GM18526 (cell line): Measurements from ENCODE around the gene LRRC59.

ENCODE experiments used
- POLR2A ChIP-seq: IDR thresholded peaks from 3 replicates; pipeline ENCODE4 v1.6.1; 2011; ENCODE audit not compliant: insufficient read length; ENCODE audit errors: extremely low read depth

The LRRC59 gene

DNA sequence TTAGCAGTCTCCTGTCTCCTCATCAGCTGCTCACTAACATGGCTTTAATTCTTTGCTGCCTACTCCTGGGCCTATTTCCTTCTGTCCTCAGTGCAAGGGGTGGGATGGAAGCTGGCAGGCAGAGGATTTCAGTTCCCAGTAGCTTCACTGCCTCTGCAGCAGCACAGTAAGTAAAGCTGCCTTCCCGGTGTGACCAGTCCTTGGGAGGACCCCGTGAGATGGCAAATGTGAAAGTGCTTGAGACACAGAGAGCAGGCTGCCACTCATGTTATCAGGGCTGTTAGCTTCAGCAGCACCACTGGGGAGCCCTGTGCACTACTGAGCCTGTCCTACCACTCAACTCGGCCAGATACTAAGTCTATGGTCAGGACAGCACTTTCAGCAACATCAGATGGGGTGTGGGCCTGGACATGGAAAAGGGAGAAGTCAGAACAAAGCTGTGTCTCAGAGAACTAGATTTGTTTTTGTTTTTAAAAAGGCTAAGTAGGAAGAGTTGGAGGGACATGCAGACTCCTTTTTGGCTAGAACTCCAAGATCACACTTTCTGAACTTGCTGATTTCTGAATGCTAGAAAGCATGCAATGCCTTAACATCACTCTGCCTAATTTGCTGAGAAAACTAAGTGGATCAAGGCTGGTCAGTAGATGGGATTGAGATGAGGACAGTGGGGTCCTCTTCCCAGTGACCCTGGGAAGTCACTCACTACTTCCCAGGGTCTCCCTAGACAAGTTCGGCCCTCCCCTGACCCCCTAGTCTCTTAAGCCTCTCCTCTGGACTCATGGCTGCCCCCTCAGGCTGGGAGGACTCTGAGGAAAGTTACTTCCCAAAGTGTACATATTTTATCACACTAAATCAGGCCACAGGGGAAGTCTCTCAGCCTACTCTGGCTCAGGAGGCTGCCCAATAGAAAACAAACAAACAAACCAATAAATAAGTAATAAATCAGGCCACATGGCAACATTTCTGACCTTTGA is 29.8 kb upstream of the LRRC59 start:
- TF ChIP-seq POLR2A: no peak

DNA sequence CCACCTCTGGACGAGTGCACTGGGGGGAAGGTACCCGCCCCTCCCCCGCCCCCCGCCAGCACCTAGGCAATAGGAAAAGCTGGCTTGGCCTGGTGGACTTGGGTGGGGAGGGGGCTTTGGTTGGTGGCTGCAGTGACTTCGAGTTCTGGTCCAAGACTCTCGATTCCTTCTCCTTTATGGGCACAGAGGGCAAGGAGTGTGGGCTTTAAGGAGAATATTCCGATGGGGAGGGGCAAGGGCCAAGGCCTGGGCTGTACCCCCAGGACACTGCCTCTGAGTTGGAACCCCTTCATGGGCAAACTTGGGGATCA is 29.1 kb upstream of the LRRC59 start:
- no peak for TF ChIP-seq POLR2A

DNA sequence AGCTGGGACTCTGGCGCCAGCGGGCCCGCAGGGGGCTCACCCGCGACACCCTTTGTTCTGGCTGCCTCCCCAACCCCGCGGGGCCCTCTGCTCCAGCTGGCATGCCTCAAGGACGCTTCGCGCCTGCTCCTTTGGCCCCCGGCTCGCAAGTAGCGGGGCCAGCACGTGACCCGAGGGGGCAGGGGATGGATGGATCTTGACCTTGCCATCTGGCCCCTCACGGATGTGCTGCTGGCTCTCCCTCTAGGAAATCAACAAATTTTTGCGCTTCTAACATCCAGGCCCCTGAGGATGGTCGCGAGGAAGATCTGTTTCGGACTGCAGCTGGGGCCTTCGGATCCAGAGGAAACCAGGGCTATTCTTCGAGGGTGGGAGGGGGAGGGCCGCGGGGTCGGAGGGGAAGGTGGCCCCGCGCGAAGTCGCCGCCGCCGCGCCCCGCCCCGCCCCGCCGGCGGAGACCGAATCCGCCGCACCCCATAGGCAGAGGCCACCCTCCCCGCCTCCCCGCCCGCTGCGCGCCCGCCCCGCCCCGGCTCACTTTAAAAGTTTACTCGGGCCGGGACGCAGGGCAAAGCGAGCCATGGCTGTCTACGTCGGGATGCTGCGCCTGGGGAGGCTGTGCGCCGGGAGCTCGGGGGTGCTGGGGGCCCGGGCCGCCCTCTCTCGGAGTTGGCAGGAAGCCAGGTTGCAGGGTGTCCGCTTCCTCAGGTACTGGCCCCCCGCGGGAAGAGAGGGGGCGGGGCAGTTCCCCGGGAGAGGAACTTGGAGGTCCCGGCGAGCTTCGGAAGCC is 28.6 kb upstream of the LRRC59 start, which contains the start of gene ACSF2:
Gene ACSF2, plus strand, starts transcription at position 537 of the 790 bp plus-strand sequence. Its CDS starts 44 bp downstream, at position 581.
- TF ChIP-seq POLR2A: peak; percentile 62

DNA sequence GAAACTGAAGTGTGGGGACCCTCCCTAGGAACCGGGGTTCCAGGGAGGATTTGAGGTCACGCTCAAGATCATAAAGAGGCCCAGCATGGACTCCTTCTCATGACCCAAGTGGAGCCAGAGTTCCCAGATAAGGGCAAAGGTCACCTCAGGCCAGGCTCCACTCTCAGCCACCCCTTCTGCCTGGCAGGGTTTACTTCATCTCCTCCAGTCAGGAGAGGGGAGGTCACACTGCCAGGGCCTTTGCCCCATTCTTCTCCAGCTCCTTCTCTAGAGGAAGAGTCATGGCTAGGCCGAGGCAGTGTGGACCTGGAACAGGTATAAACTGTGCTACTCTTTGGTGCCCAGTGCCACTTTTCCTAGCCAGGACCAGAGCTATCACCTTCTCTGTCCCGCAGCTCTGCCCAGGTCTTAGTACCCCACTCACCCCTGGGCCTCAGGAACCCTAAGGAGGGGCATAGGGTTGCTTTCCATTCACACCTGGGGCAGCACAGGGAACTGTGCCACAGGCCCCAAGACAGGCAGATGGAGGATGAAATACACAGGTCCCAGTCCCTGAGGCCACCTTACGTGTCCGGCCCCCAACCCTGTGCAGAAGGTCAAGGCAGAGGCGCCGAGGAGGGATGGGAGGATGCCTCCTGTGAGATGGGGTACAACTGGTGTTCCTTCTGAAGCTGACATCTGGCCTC is 27.8 kb upstream of the LRRC59 start:
- TF ChIP-seq POLR2A: no peak

DNA sequence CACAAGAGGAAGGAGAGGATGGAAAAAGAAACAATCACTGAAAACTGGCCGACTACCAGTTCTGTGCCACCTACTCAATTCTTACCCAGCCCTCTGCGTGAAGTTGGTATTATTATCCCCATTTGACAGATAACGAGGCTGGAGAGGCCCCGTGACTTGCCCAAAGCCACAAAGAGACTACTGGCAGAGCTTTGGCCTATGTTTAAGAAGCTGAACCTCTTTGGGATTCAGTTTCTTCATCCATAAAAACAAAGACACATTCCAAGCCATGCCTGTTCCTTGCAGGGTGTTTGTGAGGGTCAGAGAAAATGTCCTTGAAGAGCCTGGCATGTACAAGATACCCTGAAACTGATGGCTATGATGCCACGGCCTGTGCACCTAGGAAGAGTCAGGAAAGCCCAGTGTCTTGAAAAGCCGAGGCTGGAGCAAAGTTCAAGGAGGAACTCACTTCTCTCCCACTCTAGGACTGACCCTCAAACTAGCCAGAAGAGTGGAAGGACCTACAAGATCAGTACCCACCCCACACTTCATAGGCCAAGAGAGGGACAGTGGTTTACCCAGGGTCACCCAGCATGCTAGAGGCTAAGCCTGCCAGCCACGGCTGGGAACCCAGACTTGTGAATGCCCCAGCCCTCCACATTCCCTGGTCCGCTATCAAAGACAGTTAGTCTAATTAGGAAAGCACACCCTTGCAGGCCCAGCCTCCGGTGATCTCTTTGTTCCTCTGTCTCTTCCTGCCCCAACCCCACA is 27.1 kb upstream of the LRRC59 start:
- TF ChIP-seq POLR2A: no peak

DNA sequence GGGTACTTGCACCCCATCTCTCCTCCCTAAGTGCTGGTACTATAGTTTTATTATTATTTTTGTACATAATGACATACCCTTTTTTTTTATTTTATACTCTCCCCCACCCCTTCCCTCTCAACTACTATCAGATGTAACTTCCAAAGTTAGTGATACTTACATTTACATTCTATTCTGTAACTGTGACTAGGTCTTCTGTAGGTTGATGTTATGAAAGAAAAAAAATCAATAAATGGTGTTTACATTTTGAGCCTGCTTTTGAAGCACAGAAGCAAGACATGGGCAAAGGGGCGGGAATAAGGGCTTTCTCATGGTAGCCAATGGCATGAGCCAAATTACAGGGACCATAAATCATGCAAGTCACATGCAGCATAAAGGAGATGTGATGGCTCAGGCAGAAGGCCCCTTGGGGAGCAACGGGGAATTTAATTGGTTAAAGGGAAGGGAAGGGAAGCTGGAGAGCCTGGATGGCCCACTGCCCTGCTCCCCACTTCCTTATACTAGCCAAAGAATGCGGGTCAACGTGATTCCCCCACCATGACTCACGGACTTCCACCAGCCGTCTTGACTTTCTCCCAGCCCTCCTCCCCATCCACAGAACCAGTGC is 26.3 kb upstream of the LRRC59 start:
- no peak for TF ChIP-seq POLR2A

DNA sequence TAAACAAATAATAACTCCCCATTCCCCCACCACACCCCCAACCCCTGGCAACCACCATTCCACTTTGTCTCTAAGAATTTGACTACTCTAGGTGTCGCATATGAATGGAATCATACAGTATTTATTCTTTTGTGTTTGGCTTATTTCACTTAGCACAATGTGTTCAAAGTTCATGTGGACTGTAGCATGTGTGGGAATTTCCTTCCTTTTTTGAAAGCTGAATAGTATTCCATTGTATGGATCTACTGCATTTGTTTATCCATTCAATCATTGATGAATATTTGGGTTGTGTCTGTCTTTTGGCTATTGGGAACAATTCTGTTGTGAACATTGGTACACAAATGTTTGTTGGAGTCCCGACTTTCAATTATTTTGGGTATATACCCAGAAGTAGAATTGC is 25.4 kb upstream of the LRRC59 start:
- TF ChIP-seq POLR2A: no peak

DNA sequence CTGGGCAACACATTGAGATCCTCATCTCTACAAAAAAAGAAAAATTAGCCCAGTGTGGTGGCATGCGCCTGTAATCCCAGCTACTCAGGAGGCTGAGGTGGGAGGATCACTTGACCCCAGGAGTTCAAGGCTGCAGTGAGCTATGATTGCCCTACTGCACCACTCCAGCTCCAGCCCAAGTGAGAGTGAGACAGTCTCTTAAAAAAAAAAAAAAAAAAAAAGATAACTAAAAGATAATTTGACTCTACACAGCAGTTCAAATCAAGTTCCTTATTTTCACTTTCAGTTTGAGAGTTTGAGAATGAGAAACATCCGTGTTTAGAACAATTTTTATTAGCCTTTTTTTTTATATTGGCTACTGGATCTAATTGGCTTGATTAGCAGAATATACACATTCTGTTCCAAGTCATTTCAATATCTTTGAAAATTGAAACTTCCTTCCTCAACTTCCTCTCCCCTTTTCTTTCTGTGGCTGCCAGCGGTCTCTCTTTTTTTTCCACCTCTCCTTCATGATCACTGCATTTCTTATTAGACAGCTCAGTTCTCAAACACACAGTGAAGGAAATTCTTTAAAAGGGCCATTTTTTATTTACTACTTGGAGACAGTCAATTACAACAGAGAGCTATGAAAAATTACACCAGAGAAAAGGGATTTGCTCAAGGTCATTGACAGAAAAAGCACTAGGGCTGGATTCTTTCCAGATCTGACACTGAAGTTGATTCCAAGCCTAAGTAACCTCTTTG is 24.2 kb upstream of the LRRC59 start:
- no peak for TF ChIP-seq POLR2A

DNA sequence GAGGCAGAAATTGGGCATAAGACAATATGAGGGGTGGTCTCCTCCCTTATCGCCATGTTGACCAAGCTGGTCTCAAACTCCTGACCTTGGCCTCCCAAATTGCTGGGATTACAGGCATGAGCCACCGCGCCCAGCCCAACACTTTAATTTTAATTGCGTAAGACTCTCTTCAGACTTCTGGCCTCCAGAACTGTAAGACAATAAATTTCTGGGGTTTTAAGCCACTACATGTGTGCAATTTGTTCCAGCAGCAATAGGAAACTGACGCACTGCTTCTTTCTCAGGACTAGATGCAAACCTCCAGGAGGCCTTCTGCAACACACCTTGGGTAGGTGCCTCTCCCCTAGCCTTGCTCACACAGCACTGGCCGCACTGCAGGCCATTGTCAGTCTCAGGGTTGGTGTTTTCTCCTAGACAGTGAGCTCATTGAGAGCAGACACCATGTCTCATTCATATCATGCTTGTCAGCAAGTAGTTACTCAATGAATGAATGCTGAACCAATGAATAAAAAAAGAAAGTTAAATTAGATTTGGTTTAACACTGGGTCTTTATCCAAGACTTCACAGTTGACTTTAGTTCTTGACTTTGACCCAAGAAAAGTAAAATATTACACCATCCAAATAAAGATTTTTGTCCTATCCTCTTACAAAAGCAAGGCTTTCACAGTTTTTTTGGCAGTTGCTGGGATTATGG is 23.2 kb upstream of the LRRC59 start:
- no peak for TF ChIP-seq POLR2A

DNA sequence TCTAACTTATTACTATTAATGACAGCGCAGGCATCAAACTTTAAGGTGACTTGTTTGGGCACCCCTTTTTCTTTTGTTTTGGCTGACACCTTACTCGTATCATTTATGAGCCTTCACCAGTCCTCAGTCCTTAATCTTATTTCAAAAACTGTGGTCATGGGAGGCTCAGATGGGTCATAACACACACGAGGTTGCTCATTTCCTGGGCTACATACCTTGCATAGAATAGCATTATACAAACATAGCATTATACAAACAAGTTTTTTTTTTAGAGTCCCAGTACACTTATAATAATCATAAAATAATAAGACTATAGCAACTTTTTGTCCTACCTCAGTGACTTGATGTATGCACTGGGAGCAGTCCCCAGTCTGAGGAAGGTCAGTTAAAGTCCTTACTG is 17.5 kb upstream of the LRRC59 start:
- TF ChIP-seq POLR2A: no peak

DNA sequence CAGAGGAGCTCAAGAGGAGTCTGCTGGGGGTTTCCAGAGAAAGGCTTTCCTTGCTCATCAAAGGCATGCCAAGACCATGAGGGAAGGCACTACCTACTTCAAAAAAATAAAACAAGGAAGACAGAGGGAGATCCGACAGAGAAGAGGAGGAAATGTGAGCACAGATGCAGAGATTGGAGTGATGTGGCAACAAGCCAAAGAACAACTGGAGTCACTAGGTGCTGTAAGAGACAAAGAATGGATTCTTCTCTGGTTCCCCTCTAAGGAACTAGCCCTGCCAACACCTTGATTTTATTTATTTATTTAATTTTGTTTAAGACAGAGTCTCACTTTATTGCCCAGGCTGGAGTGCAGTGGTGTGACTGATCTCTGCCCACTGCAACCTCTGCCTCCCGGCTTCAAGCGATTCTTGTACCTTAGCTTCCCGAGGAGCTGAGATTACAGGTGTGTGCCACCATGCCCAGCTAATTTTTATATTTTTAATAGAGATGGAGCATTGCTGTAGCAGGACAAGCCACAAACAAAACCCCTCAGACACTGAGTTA is 14.9 kb upstream of the LRRC59 start:
- no peak for TF ChIP-seq POLR2A

DNA sequence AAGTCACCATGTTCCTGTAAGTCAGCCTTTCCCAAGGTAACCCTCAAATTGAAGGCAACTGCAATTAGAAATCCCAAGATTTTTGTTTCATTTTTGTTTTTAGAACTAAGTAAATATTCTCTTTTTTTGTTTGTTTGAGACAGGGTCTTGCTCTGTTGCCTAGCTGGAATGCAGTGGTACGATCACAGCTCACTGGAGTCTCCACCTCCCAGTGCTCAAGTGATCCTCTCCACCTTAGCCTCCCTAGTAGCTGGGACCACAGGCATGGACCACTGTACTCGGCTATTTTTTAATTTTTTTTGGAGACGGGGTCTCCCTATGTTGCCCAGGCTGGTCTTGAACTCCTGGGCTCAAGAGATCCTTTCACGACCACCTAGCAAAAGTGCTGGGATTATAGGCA is 10.6 kb upstream of the LRRC59 start:
- no peak for TF ChIP-seq POLR2A

DNA sequence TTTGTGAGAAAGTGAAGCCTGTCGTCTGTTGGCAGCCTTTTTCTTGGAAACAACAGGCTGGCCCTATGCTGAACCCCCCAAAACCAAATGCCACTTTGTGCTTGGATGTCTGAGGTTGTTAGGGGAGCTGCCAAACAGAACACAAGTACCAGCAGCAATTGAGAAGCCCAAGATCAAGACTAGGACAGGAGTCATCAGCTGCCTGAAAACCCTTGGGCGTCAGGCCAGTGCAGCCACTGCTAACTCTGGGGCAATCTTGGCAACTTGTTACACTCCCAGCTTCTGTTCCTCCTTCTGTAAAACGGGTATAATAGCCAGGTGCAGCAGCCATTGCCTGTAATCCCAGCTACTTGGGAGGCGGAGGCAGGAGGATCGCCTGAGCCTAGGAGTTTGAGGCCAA is 9.3 kb upstream of the LRRC59 start:
- TF ChIP-seq POLR2A: no peak
